HG02571 (cell line): ENCODE measurements around the gene TBRG1.
"Not testable (repeated sequence)": the region's sequence is repeated elsewhere in the genome, so short reads cannot be mapped to it uniquely, and the experiment has no call there.

ENCODE experiments used
- ATAC-seq: cut with Tn5 transposase; IDR thresholded peaks from one replicate; pipeline ENCODE4 v1.9.1; 2021; ENCODE audit warnings: mild to moderate bottlenecking, moderate library complexity; ENCODE audit not compliant: unreplicated experiment

Gene TBRG1

GRCh38 chr11:124622531-124623451 is at the start of gene TBRG1:
Gene TBRG1 (plus strand): TSS chr11:124622864. CDS start chr11:124623084, 220 bp downstream.
- peak; percentile 99 for ATAC-seq

- ATAC-seq: no peak
These were observed 44.8 kb upstream of the TBRG1 start for GRCh38 chr11:124577716-124578427.

- ATAC-seq: no peak
These were observed 43.9 kb upstream of the TBRG1 start for GRCh38 chr11:124578761-124579160.

GRCh38 chr11:124581817-124582216 is 40.8 kb upstream of the TBRG1 start:
- ATAC-seq: no peak

- no peak for ATAC-seq
These were observed 40.1 kb upstream of the TBRG1 start for GRCh38 chr11:124582565-124582964.

- ATAC-seq: no peak
These were observed 38.9 kb upstream of the TBRG1 start for GRCh38 chr11:124583781-124584180.

GRCh38 chr11:124584681-124585372 is 37.8 kb upstream of the TBRG1 start:
- no peak for ATAC-seq

GRCh38 chr11:124586238-124586860 is 36.3 kb upstream of the TBRG1 start:
- ATAC-seq: no peak

GRCh38 chr11:124591430-124591829 is 31.2 kb upstream of the TBRG1 start:
- no peak for ATAC-seq

- no peak for ATAC-seq
These were observed 30.0 kb upstream of the TBRG1 start for GRCh38 chr11:124592627-124593026.

- no peak for ATAC-seq
These were observed 27.4 kb upstream of the TBRG1 start for GRCh38 chr11:124595302-124595701.

GRCh38 chr11:124597626-124598025 is 25.0 kb upstream of the TBRG1 start:
- no peak for ATAC-seq

- ATAC-seq: no peak
These were observed 21.9 kb upstream of the TBRG1 start for GRCh38 chr11:124600621-124601320.

GRCh38 chr11:124602193-124602592 is 20.5 kb upstream of the TBRG1 start:
- no peak for ATAC-seq

- ATAC-seq: not testable (repeated sequence)
These were observed 19.9 kb upstream of the TBRG1 start for GRCh38 chr11:124602723-124603122.

- ATAC-seq: no peak
These were observed 16.9 kb upstream of the TBRG1 start for GRCh38 chr11:124605719-124606118.

GRCh38 chr11:124608147-124608546 is 14.5 kb upstream of the TBRG1 start:
- ATAC-seq: no peak

GRCh38 chr11:124610295-124610694 is 12.4 kb upstream of the TBRG1 start:
- ATAC-seq: no peak

GRCh38 chr11:124611064-124611463 is 11.6 kb upstream of the TBRG1 start, which contains the start of gene PANX3:
Gene PANX3 (plus strand): TSS chr11:124611428. CDS start chr11:124611557, 129 bp downstream.
- ATAC-seq: no peak

- ATAC-seq: no peak
These were observed 10.6 kb upstream of the TBRG1 start for GRCh38 chr11:124612045-124612444.
